MM.1S (cell line): ENCODE results near the gene CASZ1.

Source experiments
- DNase-seq: peaks from one replicate; pipeline ENCODE4 v3.0.0-alpha.2; 2015
- H2AFZ ChIP-seq: fragments of 300-600 bp; sonication (generic); 2 replicates; pipeline ENCODE4 v1.6.0; 2016; ENCODE audit warnings: antibody characterized with exemption, low read length
- H3F3A ChIP-seq: fragments of 300-600 bp; sonication (generic); 2 replicates; pipeline ENCODE4 v1.6.1; 2016; ENCODE audit warnings: mild to moderate bottlenecking, antibody characterized with exemption, low read length, moderate library complexity, mixed read lengths; ENCODE audit not compliant: insufficient read depth
- H3K27ac ChIP-seq: fragments of 300-600 bp; sonication (generic); 2 replicates; pipeline ENCODE4 v1.5.1; 2016; ENCODE audit warnings: mild to moderate bottlenecking, low read length
- H3K27me3 ChIP-seq: fragments of 300-600 bp; sonication (generic); replicated peaks from 2 replicates; pipeline ENCODE4 v1.6.0; 2016; ENCODE audit warnings: low read length; ENCODE audit not compliant: insufficient read depth
- H3K36me3 ChIP-seq: fragments of 300-600 bp; sonication (generic); replicated peaks from 2 replicates; pipeline ENCODE4 v1.6.1; 2016; ENCODE audit warnings: mild to moderate bottlenecking, low read length, mixed read lengths; ENCODE audit not compliant: insufficient read depth
- H3K4me1 ChIP-seq: fragments of 300-600 bp; sonication (generic); 2 replicates; pipeline ENCODE4 v1.6.1; 2016; ENCODE audit warnings: low read length, mixed read lengths
- H3K4me2 ChIP-seq: fragments of 300-600 bp; sonication (generic); 2 replicates; pipeline ENCODE4 v1.6.0; 2016; ENCODE audit warnings: low read depth, low read length
- H3K4me3 ChIP-seq: fragments of 300-600 bp; sonication (generic); 2 replicates; pipeline ENCODE4 v1.5.1; 2016; ENCODE audit warnings: low read length, mixed read lengths
- H3K79me2 ChIP-seq: fragments of 300-600 bp; sonication (generic); 2 replicates; pipeline ENCODE4 v1.6.1; 2016; ENCODE audit warnings: mixed run types, low read length, mixed read lengths
- H3K9ac ChIP-seq: fragments of 300-600 bp; sonication (generic); 2 replicates; pipeline ENCODE4 v1.6.1; 2016; ENCODE audit warnings: low read length, mixed read lengths
- H3K9me2 ChIP-seq: fragments of 300-600 bp; sonication (generic); replicated peaks from 2 replicates; pipeline ENCODE4 v1.6.1; 2016; ENCODE audit warnings: mild to moderate bottlenecking, low read length, mixed read lengths; ENCODE audit not compliant: insufficient read depth
- H3K9me3 ChIP-seq: fragments of 300-600 bp; sonication (generic); replicated peaks from 2 replicates; pipeline ENCODE4 v1.6.1; 2016; ENCODE audit warnings: mild to moderate bottlenecking, low read length, mixed read lengths; ENCODE audit not compliant: insufficient read depth
- H4K20me1 ChIP-seq: fragments of 300-600 bp; sonication (generic); 2 replicates; pipeline ENCODE4 v1.6.1; 2016; ENCODE audit warnings: mild to moderate bottlenecking, low read length, moderate library complexity, mixed read lengths; ENCODE audit not compliant: insufficient read depth
- CTCF ChIP-seq: fragments of 300-600 bp; sonication (generic); IDR thresholded peaks from 2 replicates; pipeline ENCODE4 v1.5.1; 2016; ENCODE audit warnings: antibody characterized with exemption, low read length, mixed read lengths
- EZH2 ChIP-seq: fragments of 300-600 bp; sonication (generic); optimal IDR thresholded peaks from 2 replicates; pipeline ENCODE3; 2017; ENCODE audit warnings: low read depth, mild to moderate bottlenecking, antibody characterized with exemption, low read length, mixed read lengths
- EZH2phosphoT487 ChIP-seq: fragments of 300-600 bp; sonication (generic); IDR thresholded peaks from 2 replicates; pipeline ENCODE4 v1.6.1; 2018; ENCODE audit warnings: antibody characterized with exemption, low read length

Gene CASZ1

GRCh38 chr1:10796029-10796944, at the start of gene CASZ1:
Gene CASZ1, minus strand, starts transcription at chr1:10796646. Its CDS starts 102,757 bp downstream, at chr1:10693889.
- Histone ChIP-seq H3K4me1 (no peaks in the 10 kb centered on the region), H3K4me2 (peak within 1 kb of the TSS; percentile 74; the same call in 1 of the 2 replicates), H3F3A (no peaks in the 10 kb centered on the region), H3K9me2 (no peaks in the 10 kb centered on the region), H3K27me3 (peaks cover 89% of the 10 kb centered on the region), H4K20me1 (no peaks in the 10 kb centered on the region), H3K79me2 (no peaks in the 10 kb centered on the region), H3K9ac (no peak within 1 kb of the TSS), H3K27ac (no peak within 1 kb of the TSS), H3K9me3 (no peaks in the 10 kb centered on the region), H2AFZ (no peak within 1 kb of the TSS), H3K4me3 (no peak within 1 kb of the TSS), H3K36me3 (no peaks in the 10 kb centered on the region)
- no peak for DNase-seq
- TF ChIP-seq CTCF = no peak
- TF ChIP-seq EZH2phosphoT487 = no peak
- no peak for TF ChIP-seq EZH2

GRCh38 chr1:10843697-10844096, 47.3 kb upstream of the CASZ1 start:
- TF ChIP-seq CTCF (no peak), EZH2 (no peak), EZH2phosphoT487 (no peak)
- Histone ChIP-seq H3K4me1 (no peaks in the 10 kb centered on the region), H3K4me3 (no peak overlapping the region), H3K9me3 (no peaks in the 10 kb centered on the region), H4K20me1 (no peaks in the 10 kb centered on the region), H3K36me3 (no peaks in the 10 kb centered on the region), H3K4me2 (no peak overlapping the region), H3K9me2 (no peaks in the 10 kb centered on the region), H3K27ac (no peak overlapping the region), H3K27me3 (peaks cover 92% of the 10 kb centered on the region), H3K9ac (no peak overlapping the region), H3F3A (no peaks in the 10 kb centered on the region), H3K79me2 (no peaks in the 10 kb centered on the region), H2AFZ (no peak overlapping the region)
- no peak for DNase-seq

- Histone ChIP-seq H4K20me1 (no peaks in the 10 kb centered on the region), H3K36me3 (no peaks in the 10 kb centered on the region), H3K9me3 (no peaks in the 10 kb centered on the region), H3K79me2 (no peaks in the 10 kb centered on the region), H3K27me3 (peaks cover 92% of the 10 kb centered on the region), H3K4me1 (no peaks in the 10 kb centered on the region), H3K27ac (no peak overlapping the region), H3K9me2 (no peaks in the 10 kb centered on the region), H3K4me3 (no peak overlapping the region), H3K4me2 (no peak overlapping the region), H3F3A (no peaks in the 10 kb centered on the region), H2AFZ (no peak overlapping the region), H3K9ac (no peak overlapping the region)
- no peak for DNase-seq
- TF ChIP-seq EZH2phosphoT487 (no peak), CTCF (no peak), EZH2 (no peak)
Observed at GRCh38 chr1:10841118-10841517, 44.7 kb upstream of the CASZ1 start.
